ENCODE measurements around the gene SELENOO. TPM values are rescaled to one million over a fixed set of nuclear protein-coding genes. Genes with fewer than 3 reads are reported as not detected.

Gene SELENOO
- total and polyA plus RNA-seq, 2 of the 13 experiments (the other 11 are each of a cell fraction or from before 2014, with no cell fraction given) = 14.4 to 19.0 TPM

- TF ChIP-seq ZNF343 (CRISPR knock-in tag; IDR thresholded peaks at IDR 0.05) (0 out of 2 replicates have a peak, but pooled peaks have one; percentile 38), MXD4 (CRISPR knock-in tag; IDR thresholded peaks at IDR 0.05) (0 out of 2 replicates have a peak, but pooled peaks have one; percentile 21), ZNF576 (CRISPR knock-in tag; IDR thresholded peaks at IDR 0.05) (no peak), ZFX (CRISPR knock-in tag; IDR thresholded peaks at IDR 0.05; ENCODE audit: low read depth) (peak; percentile 16; the same call in 1 of the 2 replicates), ZNF839 (CRISPR knock-in tag; IDR thresholded peaks at IDR 0.05; ENCODE audit: borderline replicate concordance) (no peak), TIGD3 (CRISPR knock-in tag; IDR thresholded peaks at IDR 0.05; ENCODE audit: borderline replicate concordance) (no peak), HNF4A (CRISPR knock-in tag; IDR thresholded peaks at IDR 0.05) (no peak), ZNF12 (CRISPR knock-in tag; IDR thresholded peaks at IDR 0.05) (no peak), SP140L (CRISPR knock-in tag; IDR thresholded peaks at IDR 0.05; ENCODE audit: borderline replicate concordance) (no peak), MIER2 (CRISPR knock-in tag; IDR thresholded peaks at IDR 0.05) (no peak), DMTF1 (CRISPR knock-in tag; IDR thresholded peaks at IDR 0.05) (no peak), ZNF235 (CRISPR knock-in tag; IDR thresholded peaks at IDR 0.05; ENCODE audit: borderline replicate concordance) (no peak), TGIF2 (CRISPR knock-in tag; IDR thresholded peaks at IDR 0.05) (no peak), ZNF430 (CRISPR knock-in tag; IDR thresholded peaks at IDR 0.05) (no peak), ZNF350 (CRISPR knock-in tag; IDR thresholded peaks at IDR 0.05; ENCODE audit: borderline replicate concordance, low read depth) (no peak), FOXJ3 (CRISPR knock-in tag; IDR thresholded peaks at IDR 0.05; ENCODE audit: borderline replicate concordance) (no peak), ZNF703 (CRISPR knock-in tag; IDR thresholded peaks at IDR 0.05; ENCODE audit: borderline replicate concordance) (no peak), CREB3 (CRISPR knock-in tag; IDR thresholded peaks at IDR 0.05) (no peak), GATAD2A (CRISPR knock-in tag; IDR thresholded peaks at IDR 0.05) (no peak), ZBTB44 (CRISPR knock-in tag; IDR thresholded peaks at IDR 0.05) (no peak), ETV5 (CRISPR knock-in tag; IDR thresholded peaks at IDR 0.05; ENCODE audit: borderline replicate concordance) (no peak), RBFOX2 (IDR thresholded peaks at IDR 0.05; ENCODE audit: low read depth, low read length) (peak; percentile 49; the same call in 1 of the 2 replicates), PHF20 (CRISPR knock-in tag; IDR thresholded peaks at IDR 0.05) (no peak), KDM2A (CRISPR knock-in tag; IDR thresholded peaks at IDR 0.05; ENCODE audit: borderline replicate concordance, low read depth) (no peak), HNRNPL (IDR thresholded peaks at IDR 0.05; ENCODE audit: low read depth, low read length) (no peak)
These were observed 13.9 kb upstream of the SELENOO start (continued) for GRCh38 chr22:50186761-50187523.

Measured in HepG2 (cell line).